HG03097 (cell line): ENCODE measurements around the gene RPL38.
A peak's percentile ranks its signal among the peaks of the same experiment; 100 is the strongest.

Experiments
- ATAC-seq: cut with Tn5 transposase; IDR thresholded peaks from one replicate; pipeline ENCODE4 v1.9.1; 2021; ENCODE audit not compliant: unreplicated experiment, low FRiP score

RPL38 gene

GRCh38 chr17:74206332-74206818 is 2.9 kb downstream of the RPL38 start:
- ATAC-seq = no peak

- no peak for ATAC-seq
Measured at GRCh38 chr17:74210191-74211140, 7.0 kb downstream of the RPL38 start.

GRCh38 chr17:74211141-74211911 is 7.8 kb downstream of the RPL38 start:
- ATAC-seq = no peak

- ATAC-seq = no peak
Measured at GRCh38 chr17:74211912-74212208, 8.4 kb downstream of the RPL38 start.

- no peak for ATAC-seq
Measured at GRCh38 chr17:74212209-74212912, 8.9 kb downstream of the RPL38 start.

GRCh38 chr17:74212913-74213791 is 9.7 kb downstream of the RPL38 start, which contains the start of gene TTYH2:
TTYH2 (plus strand) TSS chr17:74213571; CDS start chr17:74213588, 17 bp downstream.
- peak; percentile 56 for ATAC-seq

- no peak for ATAC-seq
Measured at GRCh38 chr17:74213861-74214391, 10.4 kb downstream of the RPL38 start.

- ATAC-seq = no peak
Measured at GRCh38 chr17:74214484-74215341, 11.2 kb downstream of the RPL38 start.

- ATAC-seq = no peak
Measured at GRCh38 chr17:74215342-74215727, 11.9 kb downstream of the RPL38 start.

GRCh38 chr17:74216505-74216904 is 13.0 kb downstream of the RPL38 start:
- ATAC-seq = no peak

- no peak for ATAC-seq
Measured at GRCh38 chr17:74217037-74217730, 13.7 kb downstream of the RPL38 start.

GRCh38 chr17:74217888-74218287 is 14.4 kb downstream of the RPL38 start:
- no peak for ATAC-seq

GRCh38 chr17:74218436-74218835 is 15.0 kb downstream of the RPL38 start:
- ATAC-seq = no peak

- ATAC-seq = no peak
Measured at GRCh38 chr17:74219576-74220133, 16.2 kb downstream of the RPL38 start.

- no peak for ATAC-seq
Measured at GRCh38 chr17:74220219-74220618, 16.7 kb downstream of the RPL38 start.

GRCh38 chr17:74220946-74221818 is 17.7 kb downstream of the RPL38 start:
- no peak for ATAC-seq

GRCh38 chr17:74222399-74222798 is 18.9 kb downstream of the RPL38 start:
- no peak for ATAC-seq
